ENCODE data around the gene EPHB2. TPM values are rescaled to one million over a fixed set of nuclear protein-coding genes. Genes with fewer than 3 reads are reported as not detected.
"Not testable (repeated sequence)": the region's sequence is repeated elsewhere in the genome, so short reads cannot be mapped to it uniquely, and the experiment has no call there.

The EPHB2 gene
- total RNA-seq, 2 experiments from 2014 or later, result 0.59 TPM; not detected in 1

- no TSS peak for BruUV-seq (replicated peaks)
- CTCF ChIA-PET (ENCODE audit: unreplicated experiment), result no interaction called here
Measured at GRCh38 chr1:22841860-22842281, 131.2 kb downstream of the EPHB2 start.

GRCh38 chr1:22843441-22844183, 133.0 kb downstream of the EPHB2 start:
- H4K20me1 ChIP-seq (ENCODE audit: insufficient read depth, low read length); BruUV-seq (replicated peaks); H3K36me3 ChIP-seq (ENCODE audit: insufficient read depth, low read length); CTCF ChIA-PET (ENCODE audit: unreplicated experiment); H3K4me2 ChIP-seq (ENCODE audit: low read length); H3K4me1 ChIP-seq (ENCODE audit: insufficient read depth, low read length, poor library complexity, severe bottlenecking); H3K79me2 ChIP-seq (ENCODE audit: insufficient read depth, low read depth, low read length); DNase-seq (ENCODE audit: low spot score); H3K4me3 ChIP-seq (ENCODE audit: low read depth, low read length, poor library complexity, severe bottlenecking); intact Hi-C loops (cut with micrococcal nuclease; ENCODE audit: unreplicated experiment); H3K27ac ChIP-seq (ENCODE audit: low read depth, low read length, poor library complexity, severe bottlenecking); H3K9me2 ChIP-seq (ENCODE audit: insufficient read depth, low read length); H2AFZ ChIP-seq (ENCODE audit: low read length); H3K9me3 ChIP-seq (ENCODE audit: low read length): not testable (repeated sequence)
- POLR2A ChIA-PET, result interaction anchor here (0.8 kb wide), 1 partner anchor 339 kb away, joined by 3 read pairs; no protein-coding TSS in a partner anchor

More at GRCh38 chr1:22841860-22842281, 131.2 kb downstream of the EPHB2 start:
- Histone ChIP-seq H3K4me2 (ENCODE audit: low read length) (no peak overlapping the region), H3K79me2 (ENCODE audit: insufficient read depth, low read depth, low read length) (no peaks in the 10 kb centered on the region), H3K9me3 (ENCODE audit: low read length) (no peaks in the 10 kb centered on the region), H3K4me3 (ENCODE audit: low read depth, low read length, poor library complexity, severe bottlenecking) (no peak overlapping the region), H3K9me2 (ENCODE audit: insufficient read depth, low read length) (no peaks in the 10 kb centered on the region), H3K36me3 (ENCODE audit: insufficient read depth, low read length) (no peaks in the 10 kb centered on the region), H3K27ac (ENCODE audit: low read depth, low read length, poor library complexity, severe bottlenecking) (no peak overlapping the region), H3K4me1 (ENCODE audit: insufficient read depth, low read length, poor library complexity, severe bottlenecking) (no peaks in the 10 kb centered on the region), H2AFZ (ENCODE audit: low read length) (no peak overlapping the region), H4K20me1 (ENCODE audit: insufficient read depth, low read length) (no peaks in the 10 kb centered on the region)
- TF ChIP-seq EZH2phosphoT487 (IDR thresholded peaks at IDR 0.05; ENCODE audit: borderline replicate concordance, low read depth, low read length) (no peak), CTCF (conservative IDR thresholded peaks at IDR 0.05; ENCODE audit: low read length) (no peak)
- POLR2A ChIA-PET, result no interaction called here
- DNase-seq (ENCODE audit: low spot score), result no peak
- intact Hi-C loops (cut with micrococcal nuclease; ENCODE audit: unreplicated experiment), result no loop called here

- no peak overlapping the region for H3K27ac ChIP-seq (ENCODE audit: low read depth, low read length, poor library complexity, severe bottlenecking)
- ChIA-PET POLR2A (no interaction called here), CTCF (ENCODE audit: unreplicated experiment) (no interaction called here)
- H3K4me1 ChIP-seq (ENCODE audit: insufficient read depth, low read length, poor library complexity, severe bottlenecking), result no peaks in the 10 kb centered on the region
- TF ChIP-seq CTCF (conservative IDR thresholded peaks at IDR 0.05; ENCODE audit: low read length), result no peak
- TF ChIP-seq EZH2phosphoT487 (IDR thresholded peaks at IDR 0.05; ENCODE audit: borderline replicate concordance, low read depth, low read length), result no peak
- H4K20me1 ChIP-seq (ENCODE audit: insufficient read depth, low read length), result no peaks in the 10 kb centered on the region
- no peak overlapping the region for H3K4me2 ChIP-seq (ENCODE audit: low read length)
- H3K79me2 ChIP-seq (ENCODE audit: insufficient read depth, low read depth, low read length), result no peaks in the 10 kb centered on the region
- no peak for DNase-seq (ENCODE audit: low spot score)
- H3K9me2 ChIP-seq (ENCODE audit: insufficient read depth, low read length), result no peaks in the 10 kb centered on the region
- no peak overlapping the region for H3K4me3 ChIP-seq (ENCODE audit: low read depth, low read length, poor library complexity, severe bottlenecking)
- intact Hi-C loops (cut with micrococcal nuclease; ENCODE audit: unreplicated experiment), result no loop called here
- H3K36me3 ChIP-seq (ENCODE audit: insufficient read depth, low read length), result no peaks in the 10 kb centered on the region
- BruUV-seq (replicated peaks), result no TSS peak
- no peaks in the 10 kb centered on the region for H3K9me3 ChIP-seq (ENCODE audit: low read length)
- H2AFZ ChIP-seq (ENCODE audit: low read length), result no peak overlapping the region
Measured at GRCh38 chr1:22844621-22845020, 134.0 kb downstream of the EPHB2 start.
